HEK293 (cell line): Measurements from ENCODE around the gene PPP2R2D.
A peak's percentile ranks its signal among the peaks of the same experiment; 100 is the strongest.

Experiments used
- CTCF ChIA-PET: fragments of 350-600 bp; formaldehyde crosslinking; extraction: SDS; loops from one replicate; lab custom pipeline; 2021; ENCODE audit warnings: antibody characterized with exemption; lab: Yijun Ruan, JAX
- POLR2A ChIA-PET: fragments of 300-600 bp; formaldehyde crosslinking; extraction: SDS; loops from one replicate; lab custom pipeline; 2020; ENCODE audit warnings: antibody characterized with exemption, inconsistent platforms; lab: Yijun Ruan, JAX
- H3K27ac ChIP-seq: fragments of 200-500 bp; sonication (Bioruptor generic); 2 replicates; pipeline ENCODE4 v1.5.1; 2014; ENCODE audit warnings: low read depth, low read length, control low read depth, inconsistent platforms; ENCODE audit errors: extremely low read depth
- H3K36me3 ChIP-seq, 2 experiments: fragments of 200-500 bp in 1 of 2; sonication (Bioruptor generic) in 1 of 2; 1 replicate in 1 of 2; 2 replicates in 1 of 2; pipeline ENCODE4 v1.5.1; 2014 to 2017; ENCODE audit warnings: inconsistent platforms in 2 of 2, low read length in 2 of 2; ENCODE audit not compliant: control insufficient read depth in 2 of 2, insufficient read depth in 1 of 2
- H3K4me1 ChIP-seq: fragments of 200-500 bp; sonication (Bioruptor generic); 2 replicates; pipeline ENCODE4 v1.5.1; 2014; ENCODE audit warnings: mild to moderate bottlenecking, low read length, inconsistent platforms; ENCODE audit not compliant: control insufficient read depth, insufficient read depth
- H3K4me3 ChIP-seq: 2 replicates; pipeline ENCODE4 v1.5.1; 2011; ENCODE audit warnings: low read depth, mild to moderate bottlenecking, control low read depth, low read length, moderate library complexity
- H3K9me3 ChIP-seq: fragments of 200-500 bp; sonication (Bioruptor generic); 2 replicates; pipeline ENCODE4 v1.5.1; 2014; ENCODE audit warnings: low read depth, low read length, inconsistent platforms; ENCODE audit not compliant: control insufficient read depth, insufficient read depth
- CTCF ChIP-seq: fragments of 450-650 bp; formaldehyde crosslinking; IDR thresholded peaks from 2 replicates; pipeline ENCODE4 v1.5.1; 2016; ENCODE audit warnings: missing biosample characterization, missing genetic modification characterization
- ELK4 ChIP-seq: IDR thresholded peaks from 2 replicates; pipeline ENCODE4 v1.6.1; 2011; ENCODE audit warnings: mild to moderate bottlenecking, low read depth, low read length, borderline replicate concordance
- GLIS1 ChIP-seq: fragments of 450-650 bp; formaldehyde crosslinking; IDR thresholded peaks from 2 replicates; pipeline ENCODE4 v1.5.1; 2016; ENCODE audit warnings: missing biosample characterization, missing genetic modification characterization
- GLIS2 ChIP-seq: fragments of 450-650 bp; formaldehyde crosslinking; IDR thresholded peaks from 2 replicates; pipeline ENCODE4 v1.5.1; 2016; ENCODE audit warnings: missing biosample characterization, missing genetic modification characterization
- HIC1 ChIP-seq: fragments of 450-650 bp; formaldehyde crosslinking; IDR thresholded peaks from 2 replicates; pipeline ENCODE4 v1.5.1; 2016; ENCODE audit warnings: missing biosample characterization, missing genetic modification characterization
- HOXC10 ChIP-seq: sonication (generic); formaldehyde crosslinking; IDR thresholded peaks from 2 replicates; pipeline ENCODE4 v1.8.1; 2023; ENCODE audit warnings: mild to moderate bottlenecking, missing genetic modification reagents
- KLF8 ChIP-seq: fragments of 450-650 bp; formaldehyde crosslinking; IDR thresholded peaks from 2 replicates; pipeline ENCODE4 v1.5.1; 2016; ENCODE audit warnings: missing biosample characterization, missing genetic modification characterization
- MZF1 ChIP-seq: fragments of 450-650 bp; formaldehyde crosslinking; IDR thresholded peaks from 2 replicates; pipeline ENCODE4 v1.5.1; 2017; ENCODE audit warnings: missing biosample characterization, missing genetic modification characterization, borderline replicate concordance
- PRDM4 ChIP-seq: fragments of 450-650 bp; formaldehyde crosslinking; IDR thresholded peaks from 2 replicates; pipeline ENCODE4 v1.5.1; 2017; ENCODE audit warnings: missing biosample characterization, missing genetic modification characterization
- WT1 ChIP-seq: fragments of 450-650 bp; formaldehyde crosslinking; IDR thresholded peaks from 2 replicates; pipeline ENCODE4 v1.5.1; 2016; ENCODE audit warnings: missing biosample characterization, missing genetic modification characterization
- YY1 ChIP-seq: fragments of 450-650 bp; formaldehyde crosslinking; IDR thresholded peaks from 2 replicates; pipeline ENCODE4 v1.5.1; 2018; ENCODE audit warnings: missing biosample characterization, missing genetic modification characterization
- ZFP41 ChIP-seq: fragments of 450-650 bp; formaldehyde crosslinking; IDR thresholded peaks from 2 replicates; pipeline ENCODE4 v1.5.1; 2016; ENCODE audit warnings: missing biosample characterization, missing genetic modification characterization, borderline replicate concordance
- ZNF10 ChIP-seq: fragments of 450-650 bp; formaldehyde crosslinking; IDR thresholded peaks from 2 replicates; pipeline ENCODE4 v1.5.1; 2017; ENCODE audit warnings: missing biosample characterization, missing genetic modification characterization
- ZNF2 ChIP-seq: fragments of 450-650 bp; formaldehyde crosslinking; IDR thresholded peaks from 2 replicates; pipeline ENCODE4 v1.5.1; 2016; ENCODE audit warnings: missing biosample characterization, missing genetic modification characterization
- ZNF248 ChIP-seq: fragments of 450-650 bp; formaldehyde crosslinking; IDR thresholded peaks from 2 replicates; pipeline ENCODE4 v1.5.1; 2017; ENCODE audit warnings: missing biosample characterization, missing genetic modification characterization
- ZNF324 ChIP-seq: fragments of 450-650 bp; formaldehyde crosslinking; IDR thresholded peaks from 2 replicates; pipeline ENCODE4 v1.5.1; 2016; ENCODE audit warnings: missing biosample characterization, missing genetic modification characterization
- ZNF391 ChIP-seq: fragments of 450-650 bp; formaldehyde crosslinking; IDR thresholded peaks from 2 replicates; pipeline ENCODE4 v1.5.1; 2016; ENCODE audit warnings: low read depth, missing biosample characterization, missing genetic modification characterization, borderline replicate concordance
- ZNF518A ChIP-seq: fragments of 450-650 bp; formaldehyde crosslinking; conservative IDR thresholded peaks from 2 replicates; pipeline ENCODE4 v1.5.1; 2016; ENCODE audit warnings: low read depth, missing biosample characterization, missing genetic modification characterization
- ZNF555 ChIP-seq: fragments of 450-650 bp; formaldehyde crosslinking; conservative IDR thresholded peaks from 2 replicates; pipeline ENCODE4 v1.5.1; 2017; ENCODE audit warnings: missing biosample characterization, mild to moderate bottlenecking, missing genetic modification characterization, inconsistent platforms
- ZNF580 ChIP-seq: fragments of 450-650 bp; formaldehyde crosslinking; IDR thresholded peaks from 2 replicates; pipeline ENCODE4 v1.5.1; 2016; ENCODE audit warnings: missing biosample characterization, missing genetic modification characterization
- ZNF792 ChIP-seq: fragments of 450-650 bp; formaldehyde crosslinking; IDR thresholded peaks from 2 replicates; pipeline ENCODE4 v1.5.1; 2016; ENCODE audit warnings: missing biosample characterization, missing genetic modification characterization
- ZSCAN4 ChIP-seq: fragments of 450-650 bp; formaldehyde crosslinking; IDR thresholded peaks from 2 replicates; pipeline ENCODE4 v1.5.1; 2017; ENCODE audit warnings: missing biosample characterization, missing genetic modification characterization

Gene PPP2R2D

GRCh38 chr10:131885391-131886165 is 15.2 kb upstream of the PPP2R2D start:
- Histone ChIP-seq H3K4me1 (no peaks in the 10 kb centered on the region), H3K4me3 (no peak overlapping the region), H3K27ac (no peak overlapping the region), H3K36me3 (no peaks in the 10 kb centered on the region), H3K9me3 (no peaks in the 10 kb centered on the region)
- ChIA-PET POLR2A (no interaction called here), CTCF (interaction anchor here (0.6 to 2.6 kb wide), 20 partner anchors 11 to 246 kb away, joined by 3 to 27 read pairs (median 4); no protein-coding TSS in a partner anchor)
- peak; percentile 83; the same call in 1 of the 2 replicates for TF ChIP-seq ZNF2 (tag by site-specific recombination)
- TF ChIP-seq YY1 = no peak
- TF ChIP-seq KLF8 (tag by site-specific recombination) = no peak
- TF ChIP-seq ZNF391 (tag by site-specific recombination) = peak; percentile 60; the same call in 1 of the 2 replicates
- TF ChIP-seq ZFP41 (tag by site-specific recombination) = no peak
- peak; percentile 29; the same call in 1 of the 2 replicates for TF ChIP-seq WT1 (tag by site-specific recombination)
- no peak for TF ChIP-seq ZNF518A
- TF ChIP-seq HIC1 = no peak
- TF ChIP-seq HOXC10 (CRISPR knock-in tag) = no peak
- no peak for TF ChIP-seq ZNF10 (tag by site-specific recombination)
- TF ChIP-seq ZNF248 (tag by site-specific recombination) = no peak
- TF ChIP-seq GLIS1 (tag by site-specific recombination) = peak; percentile 42; the same call in 1 of the 2 replicates
- 0 out of 2 replicates have a peak, but pooled peaks have one; percentile 34 for TF ChIP-seq ZSCAN4
- TF ChIP-seq ELK4 = no peak
- TF ChIP-seq PRDM4 (tag by site-specific recombination) = no peak
- TF ChIP-seq ZNF555 (tag by site-specific recombination) = no peak
- TF ChIP-seq MZF1 (tag by site-specific recombination) = no peak
- peak; percentile 96 for TF ChIP-seq CTCF
- TF ChIP-seq ZNF792 (tag by site-specific recombination) = no peak
- TF ChIP-seq ZNF324 (tag by site-specific recombination) = no peak
- peak; percentile 40; the same call in 1 of the 2 replicates for TF ChIP-seq ZNF580 (tag by site-specific recombination)
- TF ChIP-seq GLIS2 (tag by site-specific recombination) = 0 out of 2 replicates have a peak, but pooled peaks have one; percentile 26
